MM.1S (cell line): ENCODE data around the gene FNDC7.

Source experiments
- DNase-seq: peaks from one replicate; pipeline ENCODE4 v3.0.0-alpha.2; 2015
- H2AFZ ChIP-seq: fragments of 300-600 bp; sonication (generic); 2 replicates; pipeline ENCODE4 v1.6.0; 2016; ENCODE audit warnings: antibody characterized with exemption, low read length
- H3F3A ChIP-seq: fragments of 300-600 bp; sonication (generic); 2 replicates; pipeline ENCODE4 v1.6.1; 2016; ENCODE audit warnings: mild to moderate bottlenecking, antibody characterized with exemption, low read length, moderate library complexity, mixed read lengths; ENCODE audit not compliant: insufficient read depth
- H3K27ac ChIP-seq: fragments of 300-600 bp; sonication (generic); 2 replicates; pipeline ENCODE4 v1.5.1; 2016; ENCODE audit warnings: mild to moderate bottlenecking, low read length
- H3K27me3 ChIP-seq: fragments of 300-600 bp; sonication (generic); replicated peaks from 2 replicates; pipeline ENCODE4 v1.6.0; 2016; ENCODE audit warnings: low read length; ENCODE audit not compliant: insufficient read depth
- H3K36me3 ChIP-seq: fragments of 300-600 bp; sonication (generic); replicated peaks from 2 replicates; pipeline ENCODE4 v1.6.1; 2016; ENCODE audit warnings: mild to moderate bottlenecking, low read length, mixed read lengths; ENCODE audit not compliant: insufficient read depth
- H3K4me1 ChIP-seq: fragments of 300-600 bp; sonication (generic); 2 replicates; pipeline ENCODE4 v1.6.1; 2016; ENCODE audit warnings: low read length, mixed read lengths
- H3K4me2 ChIP-seq: fragments of 300-600 bp; sonication (generic); 2 replicates; pipeline ENCODE4 v1.6.0; 2016; ENCODE audit warnings: low read depth, low read length
- H3K4me3 ChIP-seq: fragments of 300-600 bp; sonication (generic); 2 replicates; pipeline ENCODE4 v1.5.1; 2016; ENCODE audit warnings: low read length, mixed read lengths
- H3K79me2 ChIP-seq: fragments of 300-600 bp; sonication (generic); 2 replicates; pipeline ENCODE4 v1.6.1; 2016; ENCODE audit warnings: mixed run types, low read length, mixed read lengths
- H3K9ac ChIP-seq: fragments of 300-600 bp; sonication (generic); 2 replicates; pipeline ENCODE4 v1.6.1; 2016; ENCODE audit warnings: low read length, mixed read lengths
- H3K9me2 ChIP-seq: fragments of 300-600 bp; sonication (generic); replicated peaks from 2 replicates; pipeline ENCODE4 v1.6.1; 2016; ENCODE audit warnings: mild to moderate bottlenecking, low read length, mixed read lengths; ENCODE audit not compliant: insufficient read depth
- H3K9me3 ChIP-seq: fragments of 300-600 bp; sonication (generic); replicated peaks from 2 replicates; pipeline ENCODE4 v1.6.1; 2016; ENCODE audit warnings: mild to moderate bottlenecking, low read length, mixed read lengths; ENCODE audit not compliant: insufficient read depth
- H4K20me1 ChIP-seq: fragments of 300-600 bp; sonication (generic); 2 replicates; pipeline ENCODE4 v1.6.1; 2016; ENCODE audit warnings: mild to moderate bottlenecking, low read length, moderate library complexity, mixed read lengths; ENCODE audit not compliant: insufficient read depth
- EZH2 ChIP-seq: fragments of 300-600 bp; sonication (generic); optimal IDR thresholded peaks from 2 replicates; pipeline ENCODE3; 2017; ENCODE audit warnings: low read depth, mild to moderate bottlenecking, antibody characterized with exemption, low read length, mixed read lengths
- EZH2phosphoT487 ChIP-seq: fragments of 300-600 bp; sonication (generic); IDR thresholded peaks from 2 replicates; pipeline ENCODE4 v1.6.1; 2018; ENCODE audit warnings: antibody characterized with exemption, low read length
- TF ChIP-seq, protein P1 (sequence below): fragments of 300-600 bp; sonication (generic); IDR thresholded peaks from 2 replicates; pipeline ENCODE4 v1.5.1; 2016; ENCODE audit warnings: antibody characterized with exemption, low read length, mixed read lengths

The FNDC7 gene

DNA sequence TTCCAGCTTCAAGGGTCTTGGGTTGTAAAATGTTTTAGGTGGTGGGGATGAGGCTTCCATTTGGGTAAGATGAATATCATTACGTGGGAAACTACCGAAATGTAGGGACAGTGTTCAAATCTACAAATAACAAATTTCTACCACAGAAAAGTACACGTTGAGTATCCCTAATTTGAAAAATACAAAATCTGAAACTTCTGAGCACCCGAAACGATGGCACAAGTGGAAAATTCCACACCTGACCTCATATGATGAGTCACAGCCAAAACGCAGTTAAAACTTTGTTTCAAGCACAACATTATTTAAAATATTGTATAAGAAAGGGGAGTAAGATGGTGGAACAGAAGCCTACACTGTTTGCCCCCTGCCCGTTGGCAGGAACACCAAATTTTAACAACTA lies 43.0 kb upstream of the FNDC7 start:
- Histone ChIP-seq H3K9ac (no peak overlapping the region), H3K9me3 (no peaks in the 10 kb centered on the region), H3K4me1 (no peaks in the 10 kb centered on the region), H2AFZ (no peak overlapping the region), H3K4me3 (no peak overlapping the region), H3K9me2 (no peaks in the 10 kb centered on the region), H3K27ac (no peak overlapping the region), H3K27me3 (no peaks in the 10 kb centered on the region), H4K20me1 (no peaks in the 10 kb centered on the region), H3K79me2 (no peaks in the 10 kb centered on the region), H3F3A (no peaks in the 10 kb centered on the region), H3K4me2 (no peak overlapping the region), H3K36me3 (no peaks in the 10 kb centered on the region)
- TF ChIP-seq EZH2phosphoT487, result no peak
- TF ChIP-seq, protein P1, sequence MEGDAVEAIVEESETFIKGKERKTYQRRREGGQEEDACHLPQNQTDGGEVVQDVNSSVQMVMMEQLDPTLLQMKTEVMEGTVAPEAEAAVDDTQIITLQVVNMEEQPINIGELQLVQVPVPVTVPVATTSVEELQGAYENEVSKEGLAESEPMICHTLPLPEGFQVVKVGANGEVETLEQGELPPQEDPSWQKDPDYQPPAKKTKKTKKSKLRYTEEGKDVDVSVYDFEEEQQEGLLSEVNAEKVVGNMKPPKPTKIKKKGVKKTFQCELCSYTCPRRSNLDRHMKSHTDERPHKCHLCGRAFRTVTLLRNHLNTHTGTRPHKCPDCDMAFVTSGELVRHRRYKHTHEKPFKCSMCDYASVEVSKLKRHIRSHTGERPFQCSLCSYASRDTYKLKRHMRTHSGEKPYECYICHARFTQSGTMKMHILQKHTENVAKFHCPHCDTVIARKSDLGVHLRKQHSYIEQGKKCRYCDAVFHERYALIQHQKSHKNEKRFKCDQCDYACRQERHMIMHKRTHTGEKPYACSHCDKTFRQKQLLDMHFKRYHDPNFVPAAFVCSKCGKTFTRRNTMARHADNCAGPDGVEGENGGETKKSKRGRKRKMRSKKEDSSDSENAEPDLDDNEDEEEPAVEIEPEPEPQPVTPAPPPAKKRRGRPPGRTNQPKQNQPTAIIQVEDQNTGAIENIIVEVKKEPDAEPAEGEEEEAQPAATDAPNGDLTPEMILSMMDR, result no peak
- TF ChIP-seq EZH2, result no peak
- DNase-seq, result no peak

DNA sequence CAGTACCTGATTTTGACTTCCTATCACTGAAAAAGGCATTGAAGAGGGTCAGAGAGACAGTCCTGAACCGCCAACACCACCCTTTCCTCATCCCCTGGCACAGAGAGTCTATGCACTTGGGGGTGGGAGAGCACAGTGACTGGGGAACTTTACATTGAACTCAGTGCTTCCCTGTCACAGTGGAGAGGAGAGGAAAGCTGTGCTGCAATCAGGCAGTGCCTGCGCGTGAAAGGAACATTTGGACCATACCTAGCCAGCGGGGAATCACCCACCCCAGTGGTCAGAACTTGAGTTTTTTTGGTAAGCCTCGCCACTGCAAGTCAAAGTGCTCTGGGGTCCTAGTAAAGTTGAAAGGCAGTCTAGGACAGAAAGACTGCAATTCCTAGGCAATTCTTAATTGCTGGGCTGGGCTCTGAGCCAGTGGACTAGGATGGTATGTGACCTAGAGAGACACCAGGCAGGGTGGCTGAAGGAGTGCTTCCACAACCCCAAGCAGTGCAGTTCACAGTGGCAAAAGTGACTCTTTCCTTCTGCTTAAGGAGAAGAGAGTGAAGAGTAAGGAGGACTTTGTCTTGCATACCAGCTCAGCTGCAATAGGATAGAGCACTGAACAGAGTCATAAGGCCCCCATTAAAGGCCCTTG lies 42.5 kb upstream of the FNDC7 start:
- no peaks in the 10 kb centered on the region for H3K36me3 ChIP-seq
- TF ChIP-seq EZH2phosphoT487, result no peak
- TF ChIP-seq EZH2, result no peak
- TF ChIP-seq, protein P1, result no peak

DNA sequence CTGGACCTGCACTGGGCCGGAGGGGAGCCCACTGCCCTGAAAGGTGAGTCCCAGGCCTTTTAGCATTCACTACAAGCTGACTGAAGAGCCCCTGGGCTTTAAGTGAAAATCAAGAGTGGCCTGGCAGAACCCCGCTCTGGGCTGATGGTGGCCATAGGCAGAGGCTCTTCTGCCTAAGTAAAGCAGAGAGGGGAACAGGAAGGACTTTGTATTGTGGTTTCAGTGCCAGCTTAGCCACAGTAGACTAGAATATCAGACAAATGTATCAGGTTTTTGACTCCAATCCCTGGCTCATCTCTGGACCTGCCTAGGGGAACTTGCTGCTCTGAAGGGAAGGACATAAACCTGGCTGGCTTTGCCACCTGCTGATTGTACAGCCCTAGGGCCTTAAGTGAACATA lies 41.6 kb upstream of the FNDC7 start:
- no peak overlapping the region for H3K27ac ChIP-seq
- TF ChIP-seq, protein P1, result no peak
- TF ChIP-seq EZH2 (no peak), EZH2phosphoT487 (no peak)
- no peak overlapping the region for H2AFZ ChIP-seq
- no peaks in the 10 kb centered on the region for H3K36me3 ChIP-seq
- H3K4me3 ChIP-seq, result no peak overlapping the region
- no peaks in the 10 kb centered on the region for H3K79me2 ChIP-seq
- no peaks in the 10 kb centered on the region for H3K27me3 ChIP-seq
- H3F3A ChIP-seq, result no peaks in the 10 kb centered on the region
- no peaks in the 10 kb centered on the region for H3K4me1 ChIP-seq
- H3K9me3 ChIP-seq, result no peaks in the 10 kb centered on the region
- H4K20me1 ChIP-seq, result no peaks in the 10 kb centered on the region
- no peaks in the 10 kb centered on the region for H3K9me2 ChIP-seq
- no peak overlapping the region for H3K9ac ChIP-seq
- DNase-seq, result no peak
- H3K4me2 ChIP-seq, result no peak overlapping the region

More for the DNA sequence above, 42.5 kb upstream of the FNDC7 start:
- Histone ChIP-seq H2AFZ (no peak overlapping the region), H3K4me2 (no peak overlapping the region), H3K9me2 (no peaks in the 10 kb centered on the region), H3K79me2 (no peaks in the 10 kb centered on the region), H3K4me3 (no peak overlapping the region), H3K9ac (no peak overlapping the region), H4K20me1 (no peaks in the 10 kb centered on the region), H3K27ac (no peak overlapping the region), H3K9me3 (no peaks in the 10 kb centered on the region), H3K27me3 (no peaks in the 10 kb centered on the region), H3F3A (no peaks in the 10 kb centered on the region), H3K4me1 (no peaks in the 10 kb centered on the region)
- DNase-seq, result no peak
